Measurements from ENCODE around the gene ZNF468. TPM values are rescaled to one million over a fixed set of nuclear protein-coding genes. Genes with fewer than 3 reads are reported as not detected.
"Not testable (repeated sequence)": the region's sequence is repeated elsewhere in the genome, so short reads cannot be mapped to it uniquely, and the experiment has no call there.

The ZNF468 gene
- polyA plus RNA-seq (2011; rRNA removed) (1.6 and 1.7 TPM in 2 replicates), polyA plus RNA-seq (2017; fragmentation: RNase III; extraction: RNeasy Plus Mini Kit Qiagen cat#74134 plus additional on column Dnase treatment) (0.37 to 0.80 TPM (median 0.73 TPM) in 3 replicates), polyA minus RNA-seq (2011; rRNA and poly(A)+ RNA removed) (0.63 and 2.3 TPM in 2 replicates)
- 0.37 and 0.54 TPM in 2 replicates for polyA plus RNA-seq (2012; cell fraction: cytosol; rRNA removed)
- 0.10 and 0.14 TPM in 2 replicates for polyA plus RNA-seq (2012; cell fraction: nucleus; rRNA removed)

DNA sequence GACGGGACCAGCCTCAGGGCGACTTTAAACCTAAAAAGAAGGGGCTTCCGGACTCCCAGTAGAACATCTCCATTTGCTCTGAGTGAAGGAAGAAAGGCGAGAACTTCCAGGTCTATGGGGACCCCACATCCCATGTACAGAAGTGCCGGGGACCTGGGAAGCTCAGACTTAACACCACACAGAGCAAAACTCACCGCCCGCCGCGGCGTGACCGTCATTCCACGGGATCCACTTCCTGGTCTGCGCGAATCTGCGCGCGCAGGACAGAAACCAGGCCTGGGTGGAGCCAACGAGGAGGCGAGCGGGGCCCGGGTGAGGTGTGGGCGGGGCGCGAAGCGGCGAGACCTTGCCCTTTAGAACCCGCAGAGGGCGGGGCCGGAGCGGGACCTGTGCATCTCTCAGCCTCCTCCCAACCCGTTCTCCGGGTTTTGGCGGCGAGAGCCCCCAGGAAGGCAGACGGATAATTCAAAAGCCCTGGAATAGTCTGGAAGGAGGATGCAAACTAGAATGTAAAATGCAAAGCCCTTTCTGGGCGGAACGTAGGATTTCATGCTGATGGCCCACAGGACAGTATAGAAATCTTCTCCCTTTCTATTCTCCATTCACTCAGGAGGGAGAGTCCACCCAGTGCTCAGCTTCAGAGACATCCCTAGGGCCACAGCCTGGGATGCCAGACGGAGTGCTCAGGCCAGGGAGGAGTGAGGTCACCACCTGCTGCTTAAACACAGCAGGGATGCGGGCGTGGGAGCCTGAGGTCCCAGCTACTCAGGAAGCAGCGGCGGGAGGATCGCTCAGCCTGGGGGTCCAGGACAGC is at the start of gene ZNF468:
Gene ZNF468, minus strand, starts transcription at position 242 of the 814 bp plus-strand sequence. CDS start 3,347 bp downstream, outside the sequence.
- peaks cover 40% of the 10 kb centered on the region for H3K9me3 ChIP-seq
- 20% methylated on average over 28 of the region's 43 CpGs for WGBS (ENCODE audit: missing lambda C conversion rate)
- H3K27ac ChIP-seq; POLR2A ChIA-PET; FAIRE-seq; H3K4me2 ChIP-seq; H3K4me3 ChIP-seq; CTCF ChIA-PET; DNase-seq (ENCODE audit: low read depth in 1 of 2, low spot score in 1 of 2); H3K4me1 ChIP-seq: not testable (repeated sequence)
- peak; percentile 50 to 88; a peak in 4 of 6 replicates for ATAC-seq

DNA sequence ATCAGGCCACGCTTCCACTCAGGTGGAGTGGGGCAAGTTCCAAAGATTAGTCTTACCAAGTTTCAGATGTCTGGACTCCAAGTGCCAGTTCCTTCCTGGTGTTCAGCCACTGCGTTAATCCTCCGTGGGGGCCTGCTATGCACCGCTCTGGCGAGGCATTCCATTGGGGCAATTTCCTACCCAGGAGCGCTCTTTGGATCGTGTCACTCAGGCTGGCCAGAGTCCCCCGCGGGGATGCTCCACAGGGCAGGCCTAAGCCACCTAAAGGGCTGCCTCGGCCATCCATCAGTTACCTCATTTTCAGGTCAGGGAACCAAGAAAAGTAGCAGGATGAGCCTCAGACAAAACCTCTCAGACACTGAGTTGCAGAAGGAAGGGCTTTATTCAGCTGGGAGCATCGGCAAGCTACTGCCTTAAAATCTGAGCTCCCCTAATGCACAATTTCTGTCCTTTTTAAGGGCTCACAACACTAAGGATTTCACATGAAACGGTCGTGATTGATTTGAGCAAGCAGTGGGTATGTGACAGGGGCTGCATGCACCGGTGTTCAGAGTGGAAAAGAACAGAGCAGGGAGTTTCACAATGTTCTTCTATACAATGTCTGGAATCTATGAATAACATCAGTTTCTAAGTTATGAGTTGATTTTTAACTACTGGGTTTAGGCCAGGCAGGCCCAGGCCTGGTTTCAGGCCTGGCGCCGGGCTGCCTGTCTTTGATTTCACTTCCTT is 46.8 kb upstream of the ZNF468 start:
- POLR2A ChIA-PET; H3K4me1 ChIP-seq; H3K4me3 ChIP-seq; ATAC-seq; DNase-seq (ENCODE audit: low read depth in 1 of 2, low spot score in 1 of 2); CTCF ChIA-PET; H3K4me2 ChIP-seq; H3K27ac ChIP-seq; FAIRE-seq: not testable (repeated sequence)
- H3K9me3 ChIP-seq: peaks cover 39% of the 10 kb centered on the region
- WGBS (ENCODE audit: missing lambda C conversion rate): 19% methylated on average over 16 of the region's 16 CpGs

DNA sequence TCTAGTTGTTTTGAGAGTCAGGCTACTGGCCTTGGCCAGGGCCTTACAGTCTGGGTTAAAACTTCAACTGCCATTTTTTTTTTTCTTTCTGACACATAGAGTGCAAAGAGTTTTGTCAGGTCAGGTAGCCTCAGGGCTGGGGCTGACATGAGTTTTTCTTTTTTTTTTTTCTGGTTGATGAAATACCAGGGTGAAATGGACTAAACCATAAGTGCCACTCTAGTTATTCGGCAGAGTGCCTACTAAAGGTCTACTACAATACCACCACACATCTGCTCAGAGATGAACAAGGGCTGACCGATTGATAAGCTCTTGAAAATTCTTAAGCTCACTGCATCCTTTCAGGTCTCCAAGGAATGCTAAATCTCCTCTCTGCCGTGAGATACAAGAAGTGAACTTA is 44.4 kb upstream of the ZNF468 start:
- no peak overlapping the region for H3K4me3 ChIP-seq

DNA sequence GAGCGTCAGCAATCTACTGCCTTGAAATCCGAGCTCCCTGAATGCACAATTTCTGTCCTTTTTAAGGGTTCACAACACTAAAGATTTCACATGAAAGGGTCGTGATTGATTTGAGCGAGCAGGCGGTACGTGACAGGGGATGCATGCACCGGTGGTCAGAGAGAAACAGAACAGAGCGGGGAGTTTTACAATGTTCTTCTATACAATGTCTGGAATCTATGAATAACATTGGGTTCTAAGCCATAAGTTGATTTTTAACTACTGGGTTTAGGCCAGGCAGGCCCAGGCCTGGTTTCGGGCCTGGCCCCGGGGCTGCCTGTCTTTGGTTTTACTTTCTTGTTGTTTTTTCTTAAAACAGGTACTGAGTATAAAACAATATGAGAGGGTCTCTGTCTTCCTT is 41.2 kb upstream of the ZNF468 start:
- H3K27ac ChIP-seq; FAIRE-seq; DNase-seq (ENCODE audit: low read depth in 1 of 2, low spot score in 1 of 2); H3K4me2 ChIP-seq; ATAC-seq; H3K4me3 ChIP-seq; POLR2A ChIA-PET; H3K4me1 ChIP-seq; CTCF ChIA-PET: not testable (repeated sequence)
- H3K9me3 ChIP-seq: peaks cover 49% of the 10 kb centered on the region
- 63% methylated on average over 10 of the region's 10 CpGs for WGBS (ENCODE audit: missing lambda C conversion rate)

More for the DNA sequence above, 44.4 kb upstream of the ZNF468 start:
- no peak overlapping the region for H3K27ac ChIP-seq
- DNase-seq (ENCODE audit: low read depth in 1 of 2, low spot score in 1 of 2) (no peak), ATAC-seq (no peak), FAIRE-seq (no peak)
- WGBS (ENCODE audit: missing lambda C conversion rate): 10% methylated on average over 3 of the region's 3 CpGs
- no peaks in the 10 kb centered on the region for H3K4me1 ChIP-seq
- TF ChIP-seq MAZ (IDR thresholded peaks at IDR 0.05; ENCODE audit: borderline replicate concordance, low read depth, low read length) (no peak), KDM5A (IDR thresholded peaks at IDR 0.05) (no peak), POLR2A (IDR thresholded peaks at IDR 0.05; ENCODE audit: low read length) (no peak), JUN (IDR thresholded peaks at IDR 0.05) (no peak), ZC3H11A (IDR thresholded peaks at IDR 0.05) (no peak), CEBPB (IDR thresholded peaks at IDR 0.05) (no peak)
- TF ChIP-seq, protein P1, sequence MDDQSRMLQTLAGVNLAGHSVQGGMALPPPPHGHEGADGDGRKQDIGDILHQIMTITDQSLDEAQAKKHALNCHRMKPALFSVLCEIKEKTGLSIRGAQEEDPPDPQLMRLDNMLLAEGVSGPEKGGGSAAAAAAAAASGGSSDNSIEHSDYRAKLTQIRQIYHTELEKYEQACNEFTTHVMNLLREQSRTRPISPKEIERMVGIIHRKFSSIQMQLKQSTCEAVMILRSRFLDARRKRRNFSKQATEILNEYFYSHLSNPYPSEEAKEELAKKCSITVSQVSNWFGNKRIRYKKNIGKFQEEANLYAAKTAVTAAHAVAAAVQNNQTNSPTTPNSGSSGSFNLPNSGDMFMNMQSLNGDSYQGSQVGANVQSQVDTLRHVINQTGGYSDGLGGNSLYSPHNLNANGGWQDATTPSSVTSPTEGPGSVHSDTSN (IDR thresholded peaks at IDR 0.05): no peak
- POLR2A ChIA-PET: no interaction called here
- H3K4me2 ChIP-seq: no peak overlapping the region
- H3K9me3 ChIP-seq: peaks cover 42% of the 10 kb centered on the region
- CTCF ChIA-PET: interaction anchor here (0.8 kb wide), 1 partner anchor 60 kb away, joined by 3 read pairs; no protein-coding TSS in a partner anchor

DNA sequence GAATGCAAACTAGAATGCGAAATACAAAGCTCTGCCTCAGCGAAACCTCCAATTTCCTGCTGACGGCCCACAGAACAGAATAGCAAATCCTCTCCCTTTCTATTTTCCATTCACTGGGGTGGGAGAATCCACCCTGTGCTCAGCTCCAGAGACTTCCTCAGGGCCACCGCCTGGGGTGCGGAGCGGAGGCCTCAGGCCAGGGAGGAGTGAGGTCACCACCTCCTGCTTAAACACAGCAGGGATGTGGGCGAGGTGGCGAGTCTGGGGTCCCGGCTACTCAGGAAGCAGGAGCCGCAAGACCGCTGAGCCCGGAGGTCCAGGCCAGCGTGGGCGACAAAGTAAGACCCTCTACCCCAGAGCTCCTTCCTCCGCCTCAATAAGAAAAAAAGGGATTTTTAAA is 40.7 kb upstream of the ZNF468 start:
- Histone ChIP-seq H3K4me3 (no peak overlapping the region), H3K4me1 (no peaks in the 10 kb centered on the region), H3K9me3 (peaks cover 45% of the 10 kb centered on the region), H3K27ac (no peak overlapping the region), H3K4me2 (no peak overlapping the region)
- TF ChIP-seq HDAC2 (IDR thresholded peaks at IDR 0.05): no peak
- ChIA-PET POLR2A (no interaction called here), CTCF (no interaction called here)
- no peak for FAIRE-seq
- ATAC-seq: no peak
- no peak for DNase-seq (ENCODE audit: low read depth in 1 of 2, low spot score in 1 of 2)
- 81% methylated on average over 15 of the region's 15 CpGs for whole genome bisulfite sequencing (ENCODE audit: missing lambda C conversion rate)
